ENCODE data around the gene GLTPD2. TPM values are rescaled to one million over a fixed set of nuclear protein-coding genes. Genes with fewer than 3 reads are reported as not detected.

GLTPD2 gene
- total RNA-seq (not detected), polyA plus RNA-seq (not detected)
- long read RNA-seq, donor 1 = 0 reads
- long read RNA-seq, donor 2 = 0 reads
- long read RNA-seq, donor 3 = 0 reads
- long read RNA-seq, donor 4 = 0 reads

- ATAC-seq = no peak
These were observed at the start of gene GLTPD2 for GRCh38 chr17:4788807-4789700. TSS of gene GLTPD2 (plus strand) at chr17:4788964. CDS start at chr17:4789012, 48 bp downstream.

DNA sequence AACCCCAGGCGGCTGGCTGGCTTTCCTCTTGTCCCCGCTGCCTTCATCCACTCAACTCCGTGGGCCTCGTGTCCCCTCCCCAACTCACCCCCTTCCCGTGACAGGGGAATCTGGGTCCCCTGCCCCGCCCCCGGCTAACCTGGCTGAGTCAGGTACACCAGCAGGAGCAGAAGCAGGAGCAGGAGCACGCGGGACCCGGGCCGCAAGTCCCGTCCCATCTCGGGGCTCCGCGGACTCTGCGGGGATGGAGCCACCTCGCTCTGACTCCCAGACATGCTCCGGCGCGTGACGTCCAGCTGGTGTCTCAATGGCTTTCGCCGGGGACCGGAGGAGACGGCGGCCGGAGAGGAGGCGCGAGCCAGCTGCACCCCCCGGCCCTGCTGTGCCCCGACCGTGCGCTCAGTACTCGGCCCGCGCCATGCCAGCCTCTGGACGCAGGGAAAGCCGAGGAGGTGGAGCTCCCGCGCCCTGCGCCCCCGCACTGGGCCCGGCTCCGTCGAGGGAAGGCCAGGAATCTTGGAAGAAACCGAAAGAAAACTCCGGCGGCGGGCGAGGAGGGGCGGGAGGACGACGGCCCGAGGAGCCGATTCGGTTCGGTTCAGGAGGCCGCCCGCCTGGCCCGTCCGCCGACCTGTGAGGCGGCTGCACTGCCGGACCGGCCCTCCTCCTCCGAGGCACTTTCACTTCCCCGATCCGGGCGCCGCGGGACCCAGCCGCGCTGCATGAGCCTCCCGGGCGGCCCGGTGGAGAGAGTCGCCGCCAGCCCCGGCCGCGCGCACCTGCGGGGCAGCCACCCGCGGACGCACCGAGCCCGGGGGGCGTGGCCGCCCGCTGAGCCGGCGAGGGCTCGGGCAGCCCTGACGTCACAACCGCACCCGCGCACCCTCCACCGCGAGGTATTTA lies 49.4 kb upstream of the GLTPD2 start, which contains the start of the genes CXCL16 and ZMYND15:
TSS of gene CXCL16 (minus strand) at position 807 of the 903 bp plus-strand sequence. CDS start at position 218, 589 bp downstream.
TSS of gene ZMYND15 (plus strand) at position 712 of the 903 bp plus-strand sequence. CDS start 716 bp downstream, outside the sequence.
- H3K27ac ChIP-seq (ENCODE audit: low read length) = no peak within 1 kb of the TSS

More at GRCh38 chr17:4788807-4789700, at the start of gene GLTPD2:
- Histone ChIP-seq H3K4me1 (ENCODE audit: control insufficient read depth, insufficient read depth, low read length) (no peaks in the 10 kb centered on the region), H3K4me3 (ENCODE audit: low read length) (peak within 1 kb of the TSS; percentile 59), H3K27me3 (ENCODE audit: control insufficient read depth, insufficient read depth) (no peaks in the 10 kb centered on the region), H3K27ac (ENCODE audit: low read length) (peak within 1 kb of the TSS; percentile 85), H3K9me3 (ENCODE audit: control insufficient read depth, low read length) (no peaks in the 10 kb centered on the region)
- peak in 1 of 3 donors; percentile 64 for DNase-seq
- WGBS = 42% methylated on average over 62 of the region's 62 CpGs
- intact Hi-C loops (cut with DNase I) = loop anchor here in 3 of 4 donors (2.0 to 5.0 kb wide), 2 partner anchors 98 to 102 kb away; no protein-coding TSS in a partner anchor

GRCh38 chr17:4740025-4740351 lies 48.8 kb upstream of the GLTPD2 start:
- no peak for DNase-seq
- no peaks in the 10 kb centered on the region for H3K27me3 ChIP-seq (ENCODE audit: control insufficient read depth, insufficient read depth)
- H3K9me3 ChIP-seq (ENCODE audit: control insufficient read depth, low read length) = no peaks in the 10 kb centered on the region
- no peak overlapping the region for H3K27ac ChIP-seq (ENCODE audit: low read length)
- WGBS = 12% methylated on average over 13 of the region's 13 CpGs
- intact Hi-C loops (cut with DNase I) = no loop called here
- H3K4me1 ChIP-seq (ENCODE audit: control insufficient read depth, insufficient read depth, low read length) = peaks cover 4% of the 10 kb centered on the region
- ATAC-seq = no peak
- peak overlapping the region; percentile 86 for H3K4me3 ChIP-seq (ENCODE audit: low read length)

More for the DNA sequence above, 49.4 kb upstream of the GLTPD2 start, which contains the start of the genes CXCL16 and ZMYND15:
- intact Hi-C loops (cut with DNase I) = loop anchor here in 1 of 4 donors (10.0 kb wide), 1 partner anchor 155 kb away; the partner anchor contains the start of gene C17orf107
- Histone ChIP-seq H3K9me3 (ENCODE audit: control insufficient read depth, low read length) (no peaks in the 10 kb centered on the region), H3K4me1 (ENCODE audit: control insufficient read depth, insufficient read depth, low read length) (peaks cover 4% of the 10 kb centered on the region), H3K27me3 (ENCODE audit: control insufficient read depth, insufficient read depth) (no peaks in the 10 kb centered on the region), H3K4me3 (ENCODE audit: low read length) (peak within 1 kb of the TSS; percentile 86)
- DNase-seq (peak; percentile 50 to 87 (median 84)), ATAC-seq (peak; percentile 61 to 68)
- WGBS = under 1% methylated on average over 100 of the region's 100 CpGs

DNA sequence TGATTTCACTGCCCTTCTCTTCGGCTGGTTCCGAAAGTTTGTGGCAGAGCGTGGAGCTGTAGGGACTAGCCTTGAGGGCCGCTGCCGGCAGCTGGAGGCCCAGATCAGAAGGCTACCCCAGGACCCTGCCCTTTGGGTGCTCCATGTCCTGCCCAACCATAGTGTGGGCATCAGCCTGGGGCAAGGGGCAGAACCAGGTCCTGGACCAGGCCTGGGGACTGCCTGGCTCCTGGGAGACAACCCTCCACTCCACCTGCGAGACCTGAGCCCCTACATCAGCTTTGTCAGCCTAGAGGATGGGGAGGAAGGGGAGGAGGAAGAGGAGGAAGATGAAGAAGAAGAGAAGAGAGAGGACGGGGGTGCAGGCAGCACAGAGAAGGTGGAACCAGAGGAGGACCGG lies 48.2 kb upstream of the GLTPD2 start:
- DNase-seq (no peak), ATAC-seq (no peak)
- Histone ChIP-seq H3K27me3 (ENCODE audit: control insufficient read depth, insufficient read depth) (no peaks in the 10 kb centered on the region), H3K4me3 (ENCODE audit: low read length) (no peak overlapping the region), H3K27ac (ENCODE audit: low read length) (no peak overlapping the region), H3K4me1 (ENCODE audit: control insufficient read depth, insufficient read depth, low read length) (peaks cover 7% of the 10 kb centered on the region), H3K9me3 (ENCODE audit: control insufficient read depth, low read length) (no peaks in the 10 kb centered on the region)
- WGBS = 96% methylated on average over 8 of the region's 8 CpGs
- intact Hi-C loops (cut with DNase I) = no loop called here

GRCh38 chr17:4741544-4741943 lies 47.2 kb upstream of the GLTPD2 start:
- intact Hi-C loops (cut with DNase I) = no loop called here
- WGBS = 93% methylated on average over 8 of the region's 8 CpGs
- DNase-seq = no peak
- peaks cover 7% of the 10 kb centered on the region for H3K4me1 ChIP-seq (ENCODE audit: control insufficient read depth, insufficient read depth, low read length)
- no peak overlapping the region for H3K27ac ChIP-seq (ENCODE audit: low read length)
- H3K9me3 ChIP-seq (ENCODE audit: control insufficient read depth, low read length) = no peaks in the 10 kb centered on the region
- no peak overlapping the region for H3K4me3 ChIP-seq (ENCODE audit: low read length)
- no peaks in the 10 kb centered on the region for H3K27me3 ChIP-seq (ENCODE audit: control insufficient read depth, insufficient read depth)
- ATAC-seq = no peak

DNA sequence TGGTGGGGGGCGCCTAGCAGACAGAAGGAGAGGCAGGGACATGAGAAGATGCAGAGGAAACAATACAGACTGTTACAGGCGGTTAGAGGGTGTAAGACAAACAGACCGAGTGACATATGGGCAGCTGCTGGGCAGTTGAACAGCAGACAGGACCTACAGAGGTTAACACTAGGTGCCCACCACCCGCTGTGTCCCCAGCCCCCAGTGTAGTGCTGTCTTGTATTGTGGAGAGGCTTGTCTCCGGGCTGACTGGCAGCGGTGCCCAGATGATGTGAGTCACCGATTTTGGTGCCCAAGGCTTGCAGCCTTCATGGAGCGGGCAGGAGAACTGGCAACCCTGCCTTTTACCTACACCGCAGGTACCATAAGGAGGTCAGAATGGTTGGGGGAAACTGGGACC lies 46.6 kb upstream of the GLTPD2 start:
- Histone ChIP-seq H3K4me3 (ENCODE audit: low read length) (no peak overlapping the region), H3K27ac (ENCODE audit: low read length) (no peak overlapping the region), H3K9me3 (ENCODE audit: control insufficient read depth, low read length) (no peaks in the 10 kb centered on the region), H3K4me1 (ENCODE audit: control insufficient read depth, insufficient read depth, low read length) (peaks cover 7% of the 10 kb centered on the region), H3K27me3 (ENCODE audit: control insufficient read depth, insufficient read depth) (no peaks in the 10 kb centered on the region)
- ATAC-seq (no peak), DNase-seq (no peak)
- WGBS = 93% methylated on average over 9 of the region's 9 CpGs
- intact Hi-C loops (cut with DNase I) = no loop called here

DNA sequence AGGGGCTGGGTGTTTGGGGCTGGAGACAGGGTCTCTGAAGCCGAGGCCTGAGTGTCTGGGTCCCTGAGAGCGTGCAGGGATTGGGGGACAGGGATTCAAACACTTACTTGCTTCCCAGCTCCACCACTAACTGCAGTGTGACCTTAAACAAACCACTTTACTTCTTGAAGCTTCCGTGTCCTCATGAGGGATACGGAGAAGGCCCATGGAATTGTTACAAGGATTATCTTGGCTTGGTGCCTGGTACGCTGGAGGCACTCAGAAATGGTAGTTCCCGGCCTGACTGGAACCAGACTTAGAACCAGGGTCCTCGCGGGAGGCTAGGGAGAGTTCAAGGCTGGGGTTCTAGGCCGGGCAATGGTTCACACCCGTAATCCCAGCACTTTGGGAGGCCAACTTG lies 46.1 kb upstream of the GLTPD2 start:
- Histone ChIP-seq H3K4me3 (ENCODE audit: low read length) (no peak overlapping the region), H3K9me3 (ENCODE audit: control insufficient read depth, low read length) (no peaks in the 10 kb centered on the region), H3K4me1 (ENCODE audit: control insufficient read depth, insufficient read depth, low read length) (peaks cover 7% of the 10 kb centered on the region), H3K27me3 (ENCODE audit: control insufficient read depth, insufficient read depth) (no peaks in the 10 kb centered on the region), H3K27ac (ENCODE audit: low read length) (no peak overlapping the region)
- ATAC-seq = no peak
- 69% methylated on average over 10 of the region's 10 CpGs for WGBS
- DNase-seq = no peak
- intact Hi-C loops (cut with DNase I) = no loop called here

DNA sequence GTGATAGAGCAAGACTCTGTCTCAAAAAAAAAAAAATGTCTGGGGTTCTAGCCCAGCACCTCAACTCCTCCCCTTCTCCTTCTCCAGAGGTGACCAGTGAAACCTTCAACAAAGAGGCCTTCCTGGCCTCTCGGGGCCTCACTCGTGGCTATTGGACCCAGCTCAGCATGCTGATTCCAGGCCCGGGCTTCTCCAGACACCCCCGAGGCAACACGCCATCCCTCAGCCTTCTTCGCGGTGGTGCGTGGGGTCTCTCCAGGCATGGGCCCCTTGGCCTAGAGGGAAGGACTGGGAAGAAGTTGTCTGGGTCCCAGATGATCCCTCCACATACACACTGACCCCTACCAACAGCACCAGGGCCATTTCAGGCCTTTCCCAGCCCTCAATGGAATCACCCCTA lies 45.5 kb upstream of the GLTPD2 start:
- H3K27ac ChIP-seq (ENCODE audit: low read length) = no peak overlapping the region
- 92% methylated on average over 8 of the region's 8 CpGs for WGBS
- no peak for DNase-seq
- ATAC-seq = no peak
- H3K4me1 ChIP-seq (ENCODE audit: control insufficient read depth, insufficient read depth, low read length) = peaks cover 7% of the 10 kb centered on the region
- H3K27me3 ChIP-seq (ENCODE audit: control insufficient read depth, insufficient read depth) = no peaks in the 10 kb centered on the region
- no peak overlapping the region for H3K4me3 ChIP-seq (ENCODE audit: low read length)
- H3K9me3 ChIP-seq (ENCODE audit: control insufficient read depth, low read length) = no peaks in the 10 kb centered on the region
- intact Hi-C loops (cut with DNase I) = no loop called here

DNA sequence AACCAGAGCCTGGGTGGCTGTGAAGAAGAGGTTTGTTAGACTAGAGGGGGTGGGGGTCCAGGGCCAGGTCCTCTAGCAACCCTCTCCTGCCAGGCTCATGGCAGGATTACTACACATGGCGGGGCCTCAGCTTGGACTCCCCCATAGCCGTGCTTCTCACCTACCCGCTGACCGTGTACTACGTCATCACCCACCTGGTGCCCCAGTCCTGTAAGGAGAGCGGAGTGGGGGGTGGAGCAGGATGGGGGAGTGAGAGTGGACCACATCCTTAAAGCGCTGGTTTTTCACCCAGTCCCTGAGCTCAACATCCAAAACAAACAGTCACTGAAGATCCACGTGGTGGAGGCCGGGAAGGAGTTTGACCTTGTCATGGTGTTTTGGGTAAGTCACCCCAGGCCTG lies 44.9 kb upstream of the GLTPD2 start:
- no peaks in the 10 kb centered on the region for H3K9me3 ChIP-seq (ENCODE audit: control insufficient read depth, low read length)

GRCh38 chr17:4744999-4745969 lies 43.5 kb upstream of the GLTPD2 start:
- 15% methylated on average over 51 of the region's 51 CpGs for WGBS
- Histone ChIP-seq H3K9me3 (ENCODE audit: control insufficient read depth, low read length) (no peaks in the 10 kb centered on the region), H3K4me1 (ENCODE audit: control insufficient read depth, insufficient read depth, low read length) (peaks cover 2% of the 10 kb centered on the region), H3K27me3 (ENCODE audit: control insufficient read depth, insufficient read depth) (no peaks in the 10 kb centered on the region), H3K27ac (ENCODE audit: low read length) (no peak overlapping the region), H3K4me3 (ENCODE audit: low read length) (no peak overlapping the region)
- peak in 1 of 3 donors; percentile 62 for DNase-seq
- peak; percentile 18 to 35 for ATAC-seq
- intact Hi-C loops (cut with DNase I) = no loop called here

More for the DNA sequence above, 44.9 kb upstream of the GLTPD2 start:
- Histone ChIP-seq H3K4me3 (ENCODE audit: low read length) (no peak overlapping the region), H3K4me1 (ENCODE audit: control insufficient read depth, insufficient read depth, low read length) (peaks cover 5% of the 10 kb centered on the region), H3K27ac (ENCODE audit: low read length) (no peak overlapping the region), H3K27me3 (ENCODE audit: control insufficient read depth, insufficient read depth) (no peaks in the 10 kb centered on the region)
- 89% methylated on average over 9 of the region's 9 CpGs for WGBS
- ATAC-seq (no peak), DNase-seq (no peak)
- intact Hi-C loops (cut with DNase I) = no loop called here

Measured in right cardiac atrium (tissue), 5 donors.